HG03196 (cell line): ENCODE data around the gene SLF2.

ENCODE experiments used
- ATAC-seq: cut with Tn5 transposase; IDR thresholded peaks from one replicate; pipeline ENCODE4 v1.9.1; 2021; ENCODE audit not compliant: unreplicated experiment

The SLF2 gene

DNA sequence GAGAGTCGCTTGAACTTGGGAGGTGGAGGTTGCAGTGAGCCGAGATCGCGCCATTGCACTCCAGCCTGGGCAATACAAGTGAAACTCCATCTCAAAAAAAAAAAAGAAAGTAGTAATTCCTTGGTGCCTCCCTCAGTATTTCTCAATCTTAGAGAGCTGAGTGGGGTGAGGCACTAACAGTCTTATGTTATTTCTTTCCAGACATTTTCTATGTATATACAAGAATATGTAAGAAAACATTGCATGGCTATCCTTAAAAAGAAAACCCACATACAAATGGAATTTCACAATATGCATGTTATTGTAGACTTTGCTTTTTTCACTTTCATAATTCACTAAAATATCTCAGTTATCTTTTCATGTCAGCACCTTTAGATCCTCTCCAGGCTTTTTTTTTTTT, 13.6 kb upstream of the SLF2 start:
- ATAC-seq: no peak

DNA sequence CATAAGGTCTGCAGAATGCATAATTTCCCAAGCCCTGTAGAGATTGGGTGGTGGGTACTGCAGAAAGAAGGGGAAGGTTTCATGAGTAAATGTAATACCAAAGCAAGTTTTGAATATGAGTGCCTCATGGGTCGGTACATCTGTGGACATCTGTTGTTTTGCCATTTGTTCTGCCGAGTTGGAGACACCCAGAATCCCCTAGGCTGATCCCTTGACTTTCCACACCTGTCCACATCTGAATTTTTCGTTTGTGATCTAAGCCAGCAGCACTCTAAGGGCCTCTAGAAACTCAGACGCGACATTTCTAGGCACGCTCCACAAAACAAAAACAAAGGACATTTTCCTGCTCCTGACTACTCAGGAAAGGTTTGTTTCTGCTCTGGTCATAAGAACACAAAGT, 11.7 kb upstream of the SLF2 start:
- ATAC-seq: no peak

DNA sequence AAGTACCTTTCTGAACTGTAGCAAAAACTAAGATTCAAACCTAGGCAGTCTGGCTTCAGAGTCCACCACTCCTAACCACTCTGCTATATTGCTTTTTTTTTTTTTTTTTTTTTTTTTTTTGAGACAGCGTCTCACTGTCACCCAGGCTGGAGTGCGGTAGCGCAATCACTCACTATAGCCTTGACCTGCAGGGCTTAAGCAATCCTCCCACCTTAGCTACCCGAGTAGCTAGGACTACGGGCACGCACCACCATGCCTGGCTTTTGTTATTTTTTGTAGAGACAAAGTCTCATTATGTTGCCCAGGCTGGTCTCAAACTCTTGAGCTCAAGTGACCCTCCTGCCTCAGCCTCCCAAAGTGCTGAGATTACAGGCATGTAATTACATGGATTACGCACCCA, 10.1 kb upstream of the SLF2 start:
- ATAC-seq: no peak

DNA sequence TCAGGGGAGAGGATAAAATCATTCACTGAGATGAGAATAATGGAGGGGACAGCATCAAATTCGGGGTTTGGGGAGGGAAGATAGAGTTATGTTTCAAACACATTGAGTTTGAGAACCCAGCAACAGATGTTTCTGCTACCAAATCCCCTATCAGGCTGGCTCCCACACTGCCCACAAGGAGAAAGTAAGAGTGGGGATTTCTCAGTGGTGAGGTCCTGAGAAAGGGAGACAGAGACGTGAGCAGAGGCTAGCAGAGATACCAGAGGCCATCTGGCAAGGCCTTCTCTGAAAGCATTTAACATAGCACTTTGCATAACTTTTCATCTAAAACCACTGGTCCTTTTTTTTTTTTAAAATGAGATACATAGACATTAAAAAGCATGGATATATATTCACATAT, 7.8 kb upstream of the SLF2 start:
- no peak for ATAC-seq

DNA sequence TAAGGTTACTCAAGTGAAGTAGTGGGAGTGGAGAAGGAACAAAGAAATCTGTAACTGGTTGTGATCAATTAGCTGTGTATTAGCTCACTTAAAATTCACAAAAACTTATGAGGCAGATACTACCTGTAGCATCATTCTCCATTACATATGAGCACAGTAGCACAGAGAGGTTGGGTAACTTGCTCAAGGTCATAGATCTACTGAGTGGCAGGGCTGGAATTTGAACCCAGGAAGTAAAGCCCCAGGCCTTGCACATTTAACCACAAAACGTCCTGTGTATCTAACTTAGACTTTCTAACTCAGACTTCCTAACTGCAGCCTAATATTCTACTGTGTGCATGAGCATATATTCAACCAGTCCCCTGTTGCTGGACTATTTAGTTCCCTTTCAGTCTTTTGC, 5.6 kb upstream of the SLF2 start:
- ATAC-seq: no peak

DNA sequence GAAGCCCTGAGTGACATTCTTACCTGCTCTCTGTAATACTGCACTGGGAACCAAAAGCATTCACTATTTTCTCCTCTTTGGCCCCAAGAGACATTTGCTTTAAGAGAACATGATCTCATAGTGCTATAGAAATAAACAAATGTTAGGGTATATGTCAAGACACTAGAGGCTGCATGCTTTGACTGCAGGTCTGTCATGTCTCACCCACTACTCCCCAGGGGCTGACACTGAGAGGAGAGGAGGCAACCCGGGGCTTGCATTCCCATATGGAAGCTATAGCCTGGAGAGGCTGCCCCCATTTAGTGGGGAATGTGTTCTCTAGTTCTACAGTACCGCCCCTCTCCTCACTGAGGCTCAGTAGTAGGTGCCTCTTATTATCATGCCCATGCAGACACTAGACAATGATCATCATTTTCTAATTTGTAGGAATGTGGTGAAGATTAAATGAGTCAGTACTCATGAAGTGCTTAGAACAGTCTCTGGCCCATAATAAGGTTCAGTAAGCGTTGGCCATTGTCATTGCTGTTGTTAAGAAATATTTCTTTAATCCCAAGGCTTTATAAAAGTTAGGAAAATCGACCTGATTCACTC, 4.9 kb upstream of the SLF2 start:
- no peak for ATAC-seq

DNA sequence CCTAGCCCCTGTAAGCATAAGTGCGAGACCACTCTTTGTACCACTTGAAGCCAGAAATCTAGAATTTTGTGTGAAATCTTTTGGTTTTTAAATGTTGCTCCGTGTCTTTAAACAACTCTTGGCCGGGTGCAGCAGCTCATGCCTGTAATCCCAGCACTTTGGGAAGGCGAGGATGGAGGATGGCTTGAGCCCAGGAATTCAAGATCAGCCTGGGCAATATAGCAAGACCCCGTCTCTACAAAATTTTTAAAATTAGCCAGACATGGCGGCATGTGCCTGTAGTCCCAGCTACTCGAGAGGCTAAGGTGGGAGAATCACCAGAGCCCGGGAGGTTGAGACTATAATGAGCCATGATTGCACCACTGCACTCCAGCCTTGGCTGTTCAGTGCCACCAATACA, 4.4 kb upstream of the SLF2 start:
- no peak for ATAC-seq

DNA sequence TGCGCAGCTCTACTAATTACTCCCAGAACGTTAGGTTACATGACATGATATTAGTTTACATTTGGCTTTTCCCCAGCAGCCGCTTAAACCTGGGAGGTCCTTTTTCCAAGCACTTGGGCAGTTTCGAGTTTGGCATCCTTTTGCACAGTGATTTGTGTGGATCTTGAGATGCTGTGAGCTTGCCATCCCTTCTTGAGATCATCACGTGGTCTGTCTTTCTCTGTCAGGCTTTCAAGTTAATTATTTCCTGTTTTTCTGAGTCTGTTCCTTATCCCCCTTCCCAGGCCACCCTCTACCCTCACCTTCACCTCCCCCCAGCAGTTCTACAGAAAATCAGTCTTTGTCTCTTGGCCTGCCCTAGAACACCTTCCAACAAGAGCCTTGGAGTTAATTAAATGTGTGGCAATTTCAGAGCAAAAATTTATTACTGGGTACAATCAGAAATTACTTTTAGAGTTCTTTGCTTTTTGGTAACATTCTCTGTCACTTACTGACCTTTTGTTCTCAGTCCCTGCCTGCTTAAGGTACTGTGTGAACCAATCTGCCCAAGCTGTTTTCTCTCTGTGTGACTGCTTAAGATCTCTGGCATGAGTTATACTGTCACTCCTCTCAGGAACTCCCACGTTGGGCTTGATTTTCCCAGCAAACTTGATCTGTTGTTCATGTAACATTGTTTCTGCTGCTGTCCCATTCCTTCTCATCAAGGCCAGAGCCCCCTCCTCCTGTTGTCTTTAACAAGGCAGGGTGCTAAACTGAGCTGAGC, 3.1 kb upstream of the SLF2 start:
- no peak for ATAC-seq

DNA sequence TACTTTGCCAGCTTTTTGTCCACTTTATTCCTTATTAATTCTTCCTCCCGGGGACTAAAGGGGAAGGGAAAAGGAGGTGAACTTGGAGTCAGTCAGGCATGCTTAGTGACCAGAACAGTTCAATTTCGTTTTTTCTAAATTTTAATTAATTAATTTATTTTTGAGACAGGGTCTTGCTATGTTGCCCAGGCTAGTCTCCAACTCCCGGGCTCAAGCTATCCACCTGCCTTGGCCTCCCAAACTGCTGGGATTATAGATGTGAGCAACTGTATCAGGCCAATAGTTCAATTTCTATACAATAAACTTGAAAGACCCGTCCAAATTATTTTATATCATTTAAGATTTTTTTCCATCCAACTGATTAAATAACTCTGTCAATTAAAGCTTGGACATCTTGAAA, 1.3 kb upstream of the SLF2 start:
- ATAC-seq: no peak

DNA sequence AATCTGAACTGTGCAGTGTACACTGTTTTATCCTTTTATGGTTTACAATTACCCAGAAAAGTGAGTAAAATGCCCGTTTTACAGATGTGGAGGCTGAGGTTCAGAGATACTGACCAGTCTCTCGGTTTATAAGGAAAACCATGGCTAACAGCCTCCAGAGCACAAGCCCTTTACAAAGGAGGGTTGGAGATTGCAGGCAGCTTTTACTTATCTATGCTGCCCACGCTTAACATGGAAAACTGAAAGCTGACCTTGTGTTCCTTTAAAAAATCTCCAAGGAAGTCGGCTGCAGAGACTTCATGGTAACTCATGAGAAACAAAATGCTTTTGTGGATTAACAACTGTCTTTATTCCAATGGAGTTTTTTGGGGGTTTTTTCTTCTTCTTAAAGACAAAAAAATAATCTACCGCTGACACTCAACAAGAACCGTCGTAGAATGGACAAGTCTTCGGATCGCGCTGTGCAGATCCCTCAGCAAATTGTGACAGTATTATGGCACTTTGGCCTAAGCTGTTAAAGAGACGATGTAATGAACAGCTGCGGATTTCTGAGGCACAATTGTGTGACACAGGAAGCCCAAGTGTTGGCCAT, 654 bp upstream of the SLF2 start:
- ATAC-seq: no peak

DNA sequence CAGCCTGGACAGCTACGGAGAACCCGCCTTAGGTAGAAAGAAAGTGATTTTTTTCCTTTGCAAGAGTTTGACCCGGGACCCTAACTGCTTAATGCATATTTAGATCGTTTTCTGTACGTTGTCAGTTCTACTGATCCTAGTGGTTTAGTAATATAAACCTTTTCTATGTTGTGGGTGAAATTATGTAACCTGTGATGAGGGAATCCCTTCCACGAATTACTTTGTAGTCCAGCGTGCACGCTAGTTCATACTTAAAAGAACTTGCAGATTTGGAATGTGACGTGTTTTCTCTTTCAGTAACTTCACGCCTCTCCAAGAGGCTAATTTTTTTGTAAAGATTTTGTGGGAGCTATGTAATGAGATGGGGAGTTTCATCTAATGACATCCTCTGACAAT, 705 bp downstream of the SLF2 start:
- ATAC-seq: no peak

DNA sequence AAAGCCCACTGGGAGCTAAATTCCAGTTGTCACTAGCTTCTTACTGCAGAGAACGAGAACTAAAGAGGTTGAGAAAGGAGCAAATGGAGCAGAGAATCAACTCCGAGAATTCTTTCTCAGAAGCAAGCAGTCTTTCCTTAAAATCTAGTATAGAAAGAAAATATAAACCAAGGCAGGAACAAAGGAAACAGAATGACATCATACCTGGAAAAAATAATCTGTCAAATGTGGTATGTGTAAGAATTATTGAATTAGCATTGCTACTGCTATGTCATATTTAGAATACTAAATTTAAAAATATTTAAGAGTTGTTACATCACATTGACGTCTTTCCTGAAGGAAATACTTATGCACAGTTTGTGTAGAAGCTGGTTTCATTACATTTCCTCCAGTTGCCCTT, 4.3 kb downstream of the SLF2 start:
- ATAC-seq: no peak

DNA sequence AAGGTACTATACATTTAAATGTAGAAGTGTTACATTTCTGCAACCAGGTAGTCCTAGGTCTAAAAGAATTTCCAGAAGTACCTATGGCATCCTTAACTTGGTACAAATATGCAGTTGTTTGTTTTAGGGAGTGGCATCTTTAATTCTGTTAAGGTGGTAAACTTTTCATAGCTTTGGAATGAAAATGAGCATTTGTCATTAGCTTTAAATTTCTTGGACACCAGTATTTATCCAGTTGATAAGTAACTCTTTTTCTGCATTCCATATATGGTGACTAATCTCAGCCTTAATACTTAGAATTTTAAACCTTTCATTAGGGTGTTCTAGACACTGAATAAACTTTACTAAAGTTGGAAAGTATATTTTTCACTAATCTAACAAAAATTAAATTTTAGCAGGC, 10.8 kb downstream of the SLF2 start:
- ATAC-seq: no peak

DNA sequence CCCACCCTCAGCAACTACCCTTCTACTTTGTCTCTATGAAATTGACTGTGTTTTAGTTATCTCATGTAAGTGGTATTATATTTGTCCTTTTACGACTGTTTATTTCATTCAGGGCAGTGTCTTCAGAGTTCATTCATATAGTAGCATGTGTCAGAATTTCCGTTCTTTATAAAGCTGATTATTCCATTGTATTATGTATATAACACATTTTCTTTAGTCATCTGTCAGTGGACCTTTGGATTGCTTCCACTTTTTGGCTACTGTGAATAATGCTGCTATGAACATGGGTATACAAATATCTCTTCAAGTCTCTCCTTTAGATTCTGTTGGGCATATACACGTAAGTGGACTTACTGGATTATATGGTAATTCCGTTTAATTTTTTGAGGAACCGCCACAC, 14.5 kb downstream of the SLF2 start:
- ATAC-seq: no peak

DNA sequence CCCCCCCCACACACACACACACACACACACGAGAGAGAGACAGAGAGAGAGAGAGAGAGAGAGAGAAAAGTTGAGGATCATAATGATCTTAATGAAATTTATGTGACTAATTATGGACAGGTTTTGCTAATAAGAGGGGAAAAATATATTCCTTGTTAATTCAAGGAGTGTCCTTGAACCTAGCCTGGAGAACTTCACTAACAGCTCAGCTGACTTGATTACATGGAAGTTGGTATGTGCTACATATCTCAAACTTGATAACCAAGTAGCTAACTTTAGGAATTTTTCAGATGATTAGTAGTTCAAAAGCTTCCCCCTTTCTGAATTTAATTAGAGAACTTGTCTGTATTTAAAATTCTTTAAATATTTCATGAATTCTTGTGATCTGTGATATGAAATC, 15.3 kb downstream of the SLF2 start:
- ATAC-seq: no peak

DNA sequence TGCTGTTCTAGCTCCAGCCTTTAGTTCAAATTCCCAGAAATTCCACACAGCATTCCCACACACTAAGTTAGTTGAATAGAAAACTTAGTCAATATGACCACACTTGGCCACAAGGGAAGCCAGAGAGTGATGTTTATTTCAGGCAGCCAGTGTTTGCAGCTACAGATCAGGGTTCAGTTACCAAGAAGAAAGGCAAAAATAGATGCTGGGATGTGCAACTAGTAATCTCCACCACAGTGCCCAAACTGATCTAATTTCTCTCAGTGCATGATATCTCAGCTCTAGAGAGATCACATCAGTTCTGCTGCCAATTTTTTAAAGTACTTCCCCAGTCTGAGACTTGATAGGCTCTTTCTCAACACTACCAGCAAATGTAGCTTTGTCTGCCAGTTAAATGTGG, 17.6 kb downstream of the SLF2 start:
- no peak for ATAC-seq

DNA sequence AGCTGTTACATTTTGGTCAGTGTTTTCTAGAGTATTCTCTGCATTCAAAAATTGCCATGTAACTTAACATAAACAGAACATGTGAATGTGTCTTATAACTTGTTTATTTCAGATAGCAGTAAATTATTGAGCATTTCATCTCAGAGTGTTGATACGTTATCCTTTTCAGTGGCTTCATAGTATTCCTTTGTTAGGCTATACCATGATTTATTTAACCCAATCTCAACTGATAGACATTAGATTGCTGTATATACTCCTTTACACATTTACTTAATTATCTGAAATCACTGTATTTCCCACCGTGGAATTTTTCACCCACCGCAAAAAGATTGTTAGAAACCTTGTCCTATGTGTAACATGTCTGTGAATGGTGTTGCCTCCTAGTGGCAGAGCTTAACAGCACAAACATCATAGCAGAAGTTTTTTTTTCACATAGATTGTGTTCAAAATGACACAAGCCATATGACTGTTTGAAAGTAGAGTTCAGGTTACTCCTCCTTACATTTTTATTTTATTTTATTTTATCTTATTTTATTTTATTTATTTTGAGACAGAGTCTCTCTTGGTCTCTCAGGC, 21.4 kb downstream of the SLF2 start:
- no peak for ATAC-seq

DNA sequence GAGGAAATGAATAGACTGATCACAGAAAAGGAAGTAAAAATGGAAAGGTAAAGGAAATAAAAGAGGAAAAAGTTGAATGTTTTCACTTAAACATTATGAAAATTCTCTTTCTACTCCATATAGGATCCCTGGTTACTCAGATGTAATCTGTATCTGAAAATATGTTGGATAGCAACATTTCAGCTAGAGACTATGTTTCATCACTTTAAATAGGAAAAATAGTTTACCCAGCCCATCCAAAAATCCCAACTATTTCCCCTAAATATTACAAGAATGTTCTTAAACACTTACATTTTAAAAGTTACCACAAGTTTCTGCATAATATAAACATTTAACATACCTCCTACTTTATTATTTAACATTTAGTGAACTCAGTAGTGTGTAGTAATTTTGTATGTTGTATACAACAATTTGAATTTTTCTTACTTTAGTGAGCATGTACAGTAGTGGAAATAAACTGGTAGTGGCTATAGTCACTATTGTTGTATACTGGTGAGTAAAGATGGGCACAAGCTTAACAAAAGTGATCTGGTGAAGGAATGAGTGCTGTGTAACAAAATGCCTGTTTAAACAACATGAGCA, 27.1 kb downstream of the SLF2 start:
- ATAC-seq: no peak

DNA sequence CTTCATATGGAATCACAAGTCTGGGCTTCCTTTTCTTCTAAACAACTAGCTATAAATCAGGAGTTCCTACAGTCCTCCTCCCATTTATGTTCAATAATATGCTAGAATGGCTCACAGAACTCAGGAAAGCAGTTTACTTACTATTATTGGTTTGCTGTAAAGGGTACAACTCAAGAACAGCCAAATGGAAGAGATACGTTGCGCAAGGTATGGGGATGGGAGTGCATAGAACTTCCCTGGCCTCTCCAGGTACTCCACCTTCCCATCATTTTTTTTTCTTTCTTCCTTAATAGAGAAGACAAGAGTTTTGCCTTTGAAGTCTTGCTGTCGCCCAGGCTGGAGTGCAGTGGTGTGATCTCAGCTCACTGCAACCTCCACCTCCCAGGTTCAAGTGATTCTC, 29.5 kb downstream of the SLF2 start:
- no peak for ATAC-seq

DNA sequence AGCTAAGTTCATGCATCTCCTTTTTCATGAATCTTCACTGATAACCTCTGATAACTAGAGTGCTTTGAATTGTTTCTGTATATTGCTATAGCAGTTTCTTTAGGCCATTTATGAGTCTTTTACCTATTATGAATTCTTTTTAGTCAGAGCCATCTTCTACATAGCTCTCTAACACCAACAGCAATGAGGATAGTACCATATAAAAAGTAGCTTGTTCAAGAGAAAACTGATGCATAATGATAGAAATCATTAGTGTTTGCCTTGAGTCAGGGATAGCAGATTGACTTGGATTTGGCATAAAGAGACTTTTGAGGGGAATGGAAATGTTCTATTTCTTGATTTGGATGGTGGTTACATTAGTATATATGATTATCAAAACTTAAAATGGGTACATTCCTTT, 30.7 kb downstream of the SLF2 start:
- ATAC-seq: no peak

DNA sequence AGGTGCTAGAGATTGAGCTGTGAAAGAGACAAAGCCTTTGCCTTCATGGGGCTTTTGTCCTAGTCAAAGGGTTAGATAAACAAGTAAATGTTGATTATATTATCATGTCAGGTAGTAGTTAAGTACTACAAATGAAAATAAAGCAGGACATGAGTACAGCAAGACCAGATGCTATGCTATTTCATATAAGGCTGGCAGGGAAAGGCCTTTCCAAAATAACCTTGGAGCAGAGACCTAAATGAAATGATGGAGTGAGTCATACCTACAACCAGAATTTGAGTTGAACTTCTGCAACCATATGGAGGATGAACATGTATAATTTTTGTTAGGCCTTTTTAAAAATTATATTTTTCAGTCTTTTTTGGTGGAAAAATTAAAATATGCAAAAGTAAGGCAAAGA, 33.0 kb downstream of the SLF2 start:
- no peak for ATAC-seq

DNA sequence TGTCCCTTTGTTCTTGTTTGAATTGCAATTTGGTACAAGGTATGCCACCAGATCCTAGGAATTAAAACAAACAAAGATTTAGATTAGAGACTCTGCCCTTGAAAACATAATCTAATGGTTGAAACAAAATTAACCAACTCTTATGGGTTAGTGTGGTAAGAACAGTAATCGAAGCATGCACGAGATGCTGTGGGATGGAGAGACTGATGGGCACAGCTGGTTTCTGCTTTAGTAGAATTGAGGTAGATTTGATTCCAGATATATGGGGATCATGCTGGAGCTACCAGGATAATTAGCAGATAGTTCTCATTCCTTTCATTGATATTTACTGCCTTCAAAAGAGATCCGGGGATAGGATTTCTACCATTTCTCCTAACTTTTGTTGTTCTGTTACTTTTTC, 36.2 kb downstream of the SLF2 start:
- ATAC-seq: no peak
